HG02981 (cell line): ENCODE results near the gene JAK3.
A peak's percentile ranks its signal among the peaks of the same experiment; 100 is the strongest.
"Not testable (repeated sequence)": the region's sequence is repeated elsewhere in the genome, so short reads cannot be mapped to it uniquely, and the experiment has no call there.

Source experiments
- ATAC-seq: cut with Tn5 transposase; IDR thresholded peaks from one replicate; pipeline ENCODE4 v1.9.1; 2021; ENCODE audit warnings: mild to moderate bottlenecking, moderate library complexity; ENCODE audit not compliant: unreplicated experiment

Gene JAK3

GRCh38 chr19:17847538-17848366 is at the start of gene JAK3:
Gene JAK3 (minus strand): TSS chr19:17847982. CDS start chr19:17844417, 3,565 bp downstream.
- ATAC-seq = peak; percentile 58

DNA sequence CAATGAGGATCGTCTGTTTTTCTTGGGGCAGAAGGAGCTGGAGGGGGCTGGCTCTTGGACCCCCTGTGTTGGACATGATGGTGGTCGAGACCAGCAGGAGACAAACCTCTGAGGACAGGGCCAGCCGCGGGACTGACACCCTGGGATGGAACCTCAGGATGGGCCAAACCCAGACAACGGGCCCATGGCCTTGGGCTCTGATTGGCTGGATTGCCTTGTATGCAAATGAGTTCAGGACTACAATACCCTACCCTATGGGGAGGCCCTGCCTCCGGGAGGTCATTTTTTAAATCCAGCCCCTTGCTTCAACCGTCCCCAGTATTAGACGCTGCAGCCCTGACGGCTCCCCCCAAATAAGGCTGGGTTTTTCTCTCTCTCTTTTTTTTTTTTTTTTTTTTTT is 46.0 kb upstream of the JAK3 start:
- ATAC-seq = no peak

- ATAC-seq = no peak
Measured at GRCh38 chr19:17889609-17890214, 41.9 kb upstream of the JAK3 start.

- ATAC-seq = no peak
Measured at GRCh38 chr19:17888260-17888659, 40.5 kb upstream of the JAK3 start.

DNA sequence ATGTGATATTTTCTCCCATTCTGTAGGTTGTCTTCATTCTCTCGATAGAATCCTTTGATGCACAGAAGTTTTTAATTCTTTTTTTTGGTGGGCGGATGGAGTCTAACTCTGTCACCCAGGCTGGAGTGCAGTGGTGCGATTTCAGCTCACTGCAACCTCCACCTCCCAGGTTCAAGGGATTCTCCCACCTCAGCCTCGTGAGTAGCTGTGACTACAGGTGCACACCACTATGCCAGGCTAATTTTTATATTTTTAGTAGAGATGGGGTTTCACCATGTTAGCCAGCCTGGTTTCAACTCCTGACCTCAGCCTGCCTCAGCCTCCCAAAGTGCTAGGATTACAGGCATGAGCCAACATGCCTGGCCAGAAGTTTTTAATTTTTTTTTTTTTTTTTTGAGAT is 39.4 kb upstream of the JAK3 start:
- ATAC-seq = not testable (repeated sequence)

- no peak for ATAC-seq
Measured at GRCh38 chr19:17886515-17886914, 38.7 kb upstream of the JAK3 start.

DNA sequence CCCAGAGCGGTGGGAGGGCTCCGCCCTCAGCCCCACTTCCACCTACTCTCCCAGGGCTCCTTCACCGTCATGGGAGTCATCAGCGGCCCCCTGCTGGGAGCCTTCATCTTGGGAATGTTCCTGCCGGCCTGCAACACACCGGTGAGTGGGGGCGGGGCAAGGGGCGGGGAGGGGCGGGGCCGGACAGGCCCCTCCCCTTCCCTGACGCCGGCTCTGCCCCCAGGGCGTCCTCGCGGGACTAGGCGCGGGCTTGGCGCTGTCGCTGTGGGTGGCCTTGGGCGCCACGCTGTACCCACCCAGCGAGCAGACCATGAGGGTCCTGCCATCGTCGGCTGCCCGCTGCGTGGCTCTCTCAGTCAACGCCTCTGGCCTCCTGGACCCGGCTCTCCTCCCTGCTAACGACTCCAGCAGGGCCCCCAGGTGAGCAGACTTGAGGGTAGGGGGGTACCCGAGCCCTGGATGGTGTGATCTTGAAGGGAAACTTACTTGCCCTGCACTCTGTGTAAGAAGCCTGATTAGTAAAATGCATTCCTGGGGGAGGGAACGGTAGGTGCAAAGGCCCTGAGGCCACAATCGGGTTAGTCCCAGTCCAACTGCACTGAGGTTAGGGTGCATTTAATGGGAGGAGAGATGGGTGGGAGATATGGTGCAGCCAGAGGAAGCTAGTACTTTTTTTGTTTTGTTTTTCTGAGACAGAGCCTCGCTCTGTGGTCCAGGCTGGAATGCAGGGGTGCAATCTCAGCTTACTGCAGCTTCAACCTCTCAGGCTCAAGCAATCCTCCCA is 36.0 kb upstream of the JAK3 start:
- ATAC-seq = no peak

DNA sequence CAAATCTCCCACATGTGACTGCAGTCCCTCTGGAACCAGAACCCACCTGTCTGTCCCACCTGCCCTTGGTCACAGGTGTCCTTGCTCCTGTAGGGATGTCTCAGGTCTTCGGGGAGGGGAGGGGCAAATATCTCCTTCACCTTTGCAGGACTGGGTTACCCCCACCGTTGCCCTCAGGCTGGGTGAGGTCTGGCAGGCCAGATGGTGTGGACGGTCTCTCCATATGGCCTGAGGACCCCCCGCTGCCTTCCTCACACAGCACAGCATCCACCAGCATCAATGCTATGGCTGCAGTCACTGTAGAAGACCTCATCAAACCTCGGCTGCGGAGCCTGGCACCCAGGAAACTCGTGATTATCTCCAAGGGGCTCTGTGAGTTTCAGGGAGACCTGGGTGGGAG is 33.9 kb upstream of the JAK3 start:
- no peak for ATAC-seq

- ATAC-seq = no peak
Measured at GRCh38 chr19:17879466-17879865, 31.7 kb upstream of the JAK3 start.

DNA sequence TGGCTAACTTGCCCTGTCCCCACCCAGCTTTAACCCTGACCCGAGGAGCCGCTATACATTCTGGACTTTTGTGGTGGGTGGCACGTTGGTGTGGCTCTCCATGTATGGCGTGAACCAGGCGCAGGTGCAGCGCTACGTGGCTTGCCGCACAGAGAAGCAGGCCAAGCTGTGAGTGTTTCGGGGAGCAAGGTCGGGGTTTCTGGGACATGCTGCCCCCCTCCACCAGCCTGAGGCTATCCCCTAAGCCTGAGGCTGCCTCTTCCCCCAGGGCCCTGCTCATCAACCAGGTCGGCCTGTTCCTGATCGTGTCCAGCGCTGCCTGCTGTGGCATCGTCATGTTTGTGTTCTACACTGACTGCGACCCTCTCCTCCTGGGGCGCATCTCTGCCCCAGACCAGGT is 29.9 kb upstream of the JAK3 start:
- no peak for ATAC-seq

DNA sequence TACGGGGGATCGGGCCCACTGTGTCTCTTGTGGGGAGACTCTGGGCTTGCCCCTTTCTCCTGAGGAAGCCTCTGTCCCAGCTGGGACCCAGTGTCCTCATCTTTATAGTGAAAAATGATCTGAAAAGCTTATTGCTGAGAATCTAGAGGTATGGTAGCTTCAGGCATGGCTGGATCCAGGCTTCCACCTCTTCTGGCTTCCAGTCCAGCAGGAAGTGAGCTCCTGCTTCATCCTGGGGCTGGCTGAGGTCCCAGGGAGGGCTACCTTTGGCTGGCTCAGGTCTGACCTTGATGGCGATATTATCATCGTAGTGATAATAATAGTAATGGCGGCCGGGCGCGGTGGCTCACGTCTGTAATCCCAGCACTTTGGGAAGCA is 27.0 kb upstream of the JAK3 start:
- ATAC-seq = no peak

DNA sequence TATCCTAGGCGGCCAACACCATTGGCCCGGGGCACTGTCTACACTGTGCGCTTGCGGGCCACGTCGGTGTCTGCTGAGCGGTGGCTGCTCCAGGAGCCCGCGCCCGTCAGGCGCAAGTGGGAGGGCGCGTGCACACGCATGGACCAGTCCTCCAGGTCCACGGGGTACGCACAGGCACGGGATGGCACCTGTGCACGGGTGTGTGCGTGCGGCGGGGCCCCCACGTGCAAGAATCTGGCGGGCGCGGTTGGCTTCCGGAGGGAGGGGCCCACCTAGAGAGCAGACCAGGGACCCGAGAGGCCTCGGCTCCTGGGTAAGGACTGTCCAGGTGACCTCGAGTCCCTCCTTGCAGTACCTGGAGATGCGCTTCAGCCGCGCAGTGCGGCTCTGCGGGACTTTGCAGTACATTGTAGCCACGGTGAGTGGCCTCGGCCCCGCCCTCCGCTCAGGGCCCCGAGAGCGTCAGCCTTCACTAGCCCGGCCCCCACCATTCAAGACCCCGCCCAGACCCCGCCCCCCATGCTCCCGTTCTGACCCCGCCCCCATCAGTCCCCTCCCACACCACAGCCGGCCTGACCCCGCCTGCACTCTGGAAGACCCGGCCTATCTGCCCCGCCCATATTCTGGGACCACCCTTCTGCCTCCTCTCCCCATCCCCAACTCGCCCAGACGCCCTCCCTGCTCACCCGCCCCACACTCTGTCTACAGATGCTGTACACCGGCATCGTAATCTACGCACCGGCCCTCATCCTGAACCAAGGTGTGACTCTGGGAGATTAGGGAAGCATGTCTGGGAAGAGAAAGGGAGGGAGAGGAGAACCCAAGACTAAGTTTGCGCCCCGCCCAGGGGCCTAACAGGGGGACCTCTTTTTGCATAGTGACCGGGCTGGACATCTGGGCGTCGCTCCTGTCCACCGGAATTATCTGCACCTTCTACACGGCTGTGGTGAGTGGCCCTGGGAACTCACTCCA is 26.3 kb upstream of the JAK3 start:
- no peak for ATAC-seq

DNA sequence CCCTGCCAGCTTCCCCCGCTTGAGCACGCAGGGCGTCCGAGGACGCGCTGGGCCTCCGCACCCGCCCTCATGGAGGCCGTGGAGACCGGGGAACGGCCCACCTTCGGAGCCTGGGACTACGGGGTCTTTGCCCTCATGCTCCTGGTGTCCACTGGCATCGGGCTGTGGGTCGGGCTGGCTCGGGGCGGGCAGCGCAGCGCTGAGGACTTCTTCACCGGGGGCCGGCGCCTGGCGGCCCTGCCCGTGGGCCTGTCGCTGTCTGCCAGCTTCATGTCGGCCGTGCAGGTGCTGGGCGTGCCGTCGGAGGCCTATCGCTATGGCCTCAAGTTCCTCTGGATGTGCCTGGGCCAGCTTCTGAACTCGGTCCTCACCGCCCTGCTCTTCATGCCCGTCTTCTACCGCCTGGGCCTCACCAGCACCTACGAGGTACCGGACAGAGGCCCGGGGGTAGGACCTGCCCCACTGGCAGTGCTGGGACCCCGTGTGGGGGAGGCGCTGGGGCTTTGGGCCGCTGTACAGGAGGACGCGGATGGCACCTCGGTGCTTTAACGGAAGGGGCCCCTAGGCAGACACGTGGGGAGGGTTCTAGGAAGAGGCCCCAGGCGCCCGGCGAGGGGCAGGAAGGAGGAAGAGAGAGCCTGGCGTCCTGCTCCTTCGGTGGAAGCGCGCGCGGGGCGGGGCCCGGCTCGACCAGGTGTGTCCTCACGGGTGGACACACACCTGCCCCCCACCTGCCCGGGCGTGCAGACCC is 24.6 kb upstream of the JAK3 start:
- no peak for ATAC-seq

DNA sequence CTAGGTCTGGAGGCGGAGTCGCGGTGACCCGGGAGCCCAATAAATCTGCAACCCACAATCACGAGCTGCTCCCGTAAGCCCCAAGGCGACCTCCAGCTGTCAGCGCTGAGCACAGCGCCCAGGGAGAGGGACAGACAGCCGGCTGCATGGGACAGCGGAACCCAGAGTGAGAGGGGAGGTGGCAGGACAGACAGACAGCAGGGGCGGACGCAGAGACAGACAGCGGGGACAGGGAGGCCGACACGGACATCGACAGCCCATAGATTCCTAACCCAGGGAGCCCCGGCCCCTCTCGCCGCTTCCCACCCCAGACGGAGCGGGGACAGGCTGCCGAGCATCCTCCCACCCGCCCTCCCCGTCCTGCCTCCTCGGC is 24.1 kb upstream of the JAK3 start, which contains the start of gene SLC5A5:
Gene SLC5A5, plus strand, starts transcription at position 68 of the 373 bp plus-strand sequence. CDS start 375 bp downstream, outside the sequence.
- ATAC-seq = no peak

GRCh38 chr19:17871032-17871877 is 23.5 kb upstream of the JAK3 start:
- no peak for ATAC-seq

DNA sequence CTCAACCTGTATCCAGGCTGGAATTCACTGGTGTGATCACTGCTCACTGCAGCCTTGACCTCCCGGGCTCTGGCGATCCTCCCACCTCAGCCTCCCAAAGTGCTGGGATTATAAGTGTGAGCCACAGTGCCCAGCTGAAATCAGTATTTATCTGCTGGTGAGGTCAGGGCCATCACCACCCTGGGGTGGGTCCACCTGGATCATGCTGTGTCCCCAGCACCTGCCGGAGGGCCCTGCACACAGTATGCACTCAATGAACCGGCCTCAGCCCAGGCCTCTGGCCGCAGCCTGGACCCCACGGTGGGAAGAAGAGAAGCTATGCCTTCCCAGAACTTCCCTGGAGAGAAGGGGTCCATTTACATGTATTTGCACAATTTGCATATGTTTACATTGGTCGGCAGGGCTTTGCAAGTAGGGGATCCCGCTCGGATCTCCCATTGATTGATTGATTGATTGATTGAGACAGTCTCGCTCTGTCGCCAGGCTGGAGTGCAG is 21.4 kb upstream of the JAK3 start:
- no peak for ATAC-seq

DNA sequence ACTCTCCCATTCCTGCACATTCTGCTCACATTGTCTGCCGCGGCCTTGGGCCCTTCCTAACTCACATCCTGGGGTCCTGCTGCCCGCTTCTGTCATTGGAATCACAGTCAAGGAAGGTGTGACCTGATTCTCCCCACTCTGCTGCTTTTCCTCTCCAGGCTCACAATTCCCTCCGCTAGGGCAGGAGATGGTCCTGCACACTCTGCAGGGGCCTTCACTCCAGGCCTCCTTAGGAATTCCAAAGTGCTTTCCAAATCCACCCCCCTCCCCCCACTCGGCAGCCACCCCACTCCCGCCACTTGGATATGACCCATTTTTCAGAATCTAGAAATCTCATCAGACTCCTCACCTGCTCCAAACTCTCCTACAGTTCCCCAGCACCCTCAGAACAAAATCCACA is 20.9 kb upstream of the JAK3 start:
- ATAC-seq = no peak

DNA sequence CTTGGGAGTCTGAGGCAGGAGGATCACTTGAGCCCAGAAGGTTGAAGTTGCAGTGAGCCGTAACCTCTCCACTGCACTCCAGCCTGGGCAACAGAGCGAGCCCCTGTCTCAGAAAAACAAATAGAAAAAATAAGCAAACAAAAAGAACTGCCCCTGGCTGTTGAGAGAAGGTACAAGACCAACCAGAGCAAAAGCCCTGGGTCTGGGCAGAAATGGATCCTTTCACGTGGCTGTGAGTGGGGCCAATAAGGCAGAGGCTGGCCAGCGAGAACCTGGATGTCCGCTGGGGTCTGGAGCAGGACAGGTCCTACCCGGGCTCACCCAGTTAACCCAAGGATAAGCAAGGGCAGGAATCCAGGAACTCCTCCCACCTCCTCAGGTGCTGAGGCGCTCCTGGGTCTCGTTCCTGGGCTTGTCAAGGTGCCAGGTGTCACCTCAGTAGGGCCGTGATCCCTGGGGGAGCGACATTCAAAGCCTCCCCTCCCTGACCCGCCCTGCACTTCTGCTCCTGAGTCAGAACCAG is 19.2 kb upstream of the JAK3 start:
- ATAC-seq = no peak
